AG09309 (cell line): ENCODE results near the gene RALGPS1.

Experiments used
- DNase-seq: peaks from one replicate; pipeline ENCODE4 v3.0.0-alpha.2; 2010; ENCODE audit warnings: low read depth
- H3K4me3 ChIP-seq: 2 replicates; pipeline ENCODE4 v1.5.1; 2011; ENCODE audit warnings: mild to moderate bottlenecking, low read depth, low read length, moderate library complexity; ENCODE audit not compliant: control insufficient read depth
- TF ChIP-seq, protein P1 (sequence below): IDR thresholded peaks from 2 replicates; pipeline ENCODE4 v1.5.1; 2011; ENCODE audit warnings: mild to moderate bottlenecking, low read depth, low read length, inconsistent platforms; ENCODE audit not compliant: insufficient read depth, control insufficient read depth; ENCODE audit errors: missing control alignments

RALGPS1 gene

GRCh38 chr9:127192744-127193143 is 278.2 kb downstream of the RALGPS1 start:
- no peak overlapping the region for H3K4me3 ChIP-seq
- no peak for DNase-seq
- TF ChIP-seq, protein P1, sequence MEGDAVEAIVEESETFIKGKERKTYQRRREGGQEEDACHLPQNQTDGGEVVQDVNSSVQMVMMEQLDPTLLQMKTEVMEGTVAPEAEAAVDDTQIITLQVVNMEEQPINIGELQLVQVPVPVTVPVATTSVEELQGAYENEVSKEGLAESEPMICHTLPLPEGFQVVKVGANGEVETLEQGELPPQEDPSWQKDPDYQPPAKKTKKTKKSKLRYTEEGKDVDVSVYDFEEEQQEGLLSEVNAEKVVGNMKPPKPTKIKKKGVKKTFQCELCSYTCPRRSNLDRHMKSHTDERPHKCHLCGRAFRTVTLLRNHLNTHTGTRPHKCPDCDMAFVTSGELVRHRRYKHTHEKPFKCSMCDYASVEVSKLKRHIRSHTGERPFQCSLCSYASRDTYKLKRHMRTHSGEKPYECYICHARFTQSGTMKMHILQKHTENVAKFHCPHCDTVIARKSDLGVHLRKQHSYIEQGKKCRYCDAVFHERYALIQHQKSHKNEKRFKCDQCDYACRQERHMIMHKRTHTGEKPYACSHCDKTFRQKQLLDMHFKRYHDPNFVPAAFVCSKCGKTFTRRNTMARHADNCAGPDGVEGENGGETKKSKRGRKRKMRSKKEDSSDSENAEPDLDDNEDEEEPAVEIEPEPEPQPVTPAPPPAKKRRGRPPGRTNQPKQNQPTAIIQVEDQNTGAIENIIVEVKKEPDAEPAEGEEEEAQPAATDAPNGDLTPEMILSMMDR, result no peak

GRCh38 chr9:127193483-127193882 is 278.9 kb downstream of the RALGPS1 start:
- TF ChIP-seq, protein P1, result no peak
- no peak for DNase-seq

GRCh38 chr9:127194881-127195713 is 280.5 kb downstream of the RALGPS1 start:
- H3K4me3 ChIP-seq, result no peak overlapping the region
- no peak for DNase-seq
- TF ChIP-seq, protein P1, result no peak

More at GRCh38 chr9:127193483-127193882, 278.9 kb downstream of the RALGPS1 start:
- no peak overlapping the region for H3K4me3 ChIP-seq

- DNase-seq, result no peak
- H3K4me3 ChIP-seq, result no peak overlapping the region
- TF ChIP-seq, protein P1, result no peak
These were observed 281.6 kb downstream of the RALGPS1 start for GRCh38 chr9:127195976-127196825.

DNA sequence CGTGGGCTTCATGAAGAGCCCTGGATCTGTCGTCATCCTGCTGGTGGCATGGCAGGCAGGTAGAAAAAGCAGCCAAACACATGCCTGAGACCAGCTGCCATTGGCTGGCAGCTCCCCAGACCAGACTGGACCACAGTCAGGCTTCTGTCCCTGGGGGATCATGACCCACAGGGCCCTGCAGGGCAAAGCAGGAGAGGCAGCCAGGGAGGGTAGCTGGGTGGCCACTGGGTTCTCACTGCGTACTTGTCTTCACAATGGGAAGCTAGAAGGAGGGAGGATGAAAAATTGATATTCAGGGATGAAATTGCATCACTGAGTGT is 282.2 kb downstream of the RALGPS1 start:
- DNase-seq, result no peak
- TF ChIP-seq, protein P1, result no peak
- no peak overlapping the region for H3K4me3 ChIP-seq

- H3K4me3 ChIP-seq, result no peak overlapping the region
- DNase-seq, result no peak
- TF ChIP-seq, protein P1, result no peak
These were observed 282.7 kb downstream of the RALGPS1 start for GRCh38 chr9:127197186-127197860.
